HepG2 (cell line): Measurements from ENCODE around the gene PANK2. TPM values are rescaled to one million over a fixed set of nuclear protein-coding genes. Genes with fewer than 3 reads are reported as not detected.

Experiments
- ARNT2 ChIP-seq: sonication (generic); formaldehyde crosslinking; IDR thresholded peaks from 2 replicates; pipeline ENCODE4 v1.8.0; 2022; ENCODE audit warnings: mild to moderate bottlenecking, low read depth, missing genetic modification reagents, moderate library complexity
- ATF7-NPFF ChIP-seq: sonication (generic); formaldehyde crosslinking; IDR thresholded peaks from 2 replicates; pipeline ENCODE4 v1.8.1; 2023; ENCODE audit warnings: mild to moderate bottlenecking, low read depth, missing genetic modification reagents, moderate library complexity
- CREB3 ChIP-seq: sonication (generic); formaldehyde crosslinking; IDR thresholded peaks from 2 replicates; pipeline ENCODE4 v1.5.0; 2020; ENCODE audit warnings: missing genetic modification reagents
- EP300 ChIP-seq, 3 experiments: sonication (generic) in 1 of 3; formaldehyde crosslinking in 1 of 3; IDR thresholded peaks; 2 replicates each; pipeline versions ENCODE4 v1.5.1 to v1.6.1; 2011 to 2020; ENCODE audit warnings: low read depth in 2 of 3, low read length in 2 of 3, borderline replicate concordance in 1 of 3, improper control_type of control experiment in 1 of 3, mild to moderate bottlenecking in 1 of 3, missing genetic modification reagents in 1 of 3, moderate library complexity in 1 of 3
- FIP1L1 ChIP-seq: fragments of 200-400 bp; formaldehyde crosslinking; IDR thresholded peaks from 2 replicates; pipeline ENCODE4 v1.6.1; 2018; ENCODE audit warnings: low read depth, mild to moderate bottlenecking, low read length, moderate library complexity, borderline replicate concordance; ENCODE audit not compliant: insufficient read depth
- GRHL1 ChIP-seq: sonication (generic); formaldehyde crosslinking; conservative IDR thresholded peaks from 2 replicates; pipeline ENCODE4 v1.8.0; 2022; ENCODE audit warnings: missing genetic modification reagents
- JUND ChIP-seq: sonication (generic); formaldehyde crosslinking; IDR thresholded peaks from 2 replicates; pipeline ENCODE4 v1.8.0; 2022; ENCODE audit warnings: mild to moderate bottlenecking, missing genetic modification reagents
- KLF13 ChIP-seq: sonication (generic); formaldehyde crosslinking; IDR thresholded peaks from 2 replicates; pipeline ENCODE4 v1.4.0; 2020; ENCODE audit warnings: mild to moderate bottlenecking, missing genetic modification reagents
- NFYB ChIP-seq: sonication (generic); formaldehyde crosslinking; IDR thresholded peaks from 2 replicates; pipeline ENCODE4 v1.4.0; 2020; ENCODE audit warnings: missing genetic modification reagents
- RARA ChIP-seq: IDR thresholded peaks from 2 replicates; pipeline ENCODE4 v1.6.1; 2016; ENCODE audit warnings: missing genetic modification reagents, missing compliant biosample characterization
- SNAPC2 ChIP-seq: sonication (generic); formaldehyde crosslinking; IDR thresholded peaks from 2 replicates; pipeline ENCODE4 v1.8.1; 2022; ENCODE audit warnings: mild to moderate bottlenecking, missing genetic modification reagents
- TEAD3 ChIP-seq: optimal IDR thresholded peaks from 2 replicates; pipeline ENCODE3; 2016; ENCODE audit warnings: borderline replicate concordance
- TGIF2 ChIP-seq: IDR thresholded peaks from 2 replicates; pipeline ENCODE4 v1.6.1; 2016; ENCODE audit warnings: control low read depth, missing compliant biosample characterization
- ZMYM2 ChIP-seq: sonication (generic); formaldehyde crosslinking; IDR thresholded peaks from 2 replicates; pipeline ENCODE4 v1.8.0; 2022; ENCODE audit warnings: mild to moderate bottlenecking, missing genetic modification reagents
- ZNF160 ChIP-seq: sonication (generic); formaldehyde crosslinking; IDR thresholded peaks from 2 replicates; pipeline ENCODE4 v1.8.0; 2022; ENCODE audit warnings: mild to moderate bottlenecking, inconsistent platforms, missing genetic modification reagents
- ZNF570 ChIP-seq: sonication (generic); formaldehyde crosslinking; IDR thresholded peaks from 2 replicates; pipeline ENCODE4 v1.4.0; 2020; ENCODE audit warnings: mild to moderate bottlenecking, missing genetic modification reagents, borderline replicate concordance
- ZNF777 ChIP-seq: sonication (generic); formaldehyde crosslinking; IDR thresholded peaks from 2 replicates; pipeline ENCODE4 v1.4.0; 2020; ENCODE audit warnings: missing genetic modification reagents
- ZSCAN31 ChIP-seq: sonication (generic); formaldehyde crosslinking; IDR thresholded peaks from 2 replicates; pipeline ENCODE4 v1.5.0; 2020; ENCODE audit warnings: low read depth, mild to moderate bottlenecking, missing genetic modification reagents
- polyA plus RNA-seq, 8 experiments: library from polyadenylated mRNA; depleted of rRNA in 3 of 8; stranded (reverse) in 7 of 8; unstranded in 1 of 8; fragments of >200 nt; fragmentation: Illumina TruSeq in 4 of 8; extraction: Trizol in 4 of 8; gene quantifications; 2 replicates each; pipeline versions ENCODE4 v1.2.1 to v1.2.3, GENCODE V29; 2011 to 2016; ENCODE audit warnings: low read depth in 4 of 8, missing spikeins in 1 of 8, mixed read lengths in 1 of 8; ENCODE audit not compliant: insufficient read depth in 1 of 8
- total RNA-seq, 5 experiments: library from RNA; depleted of rRNA; stranded (reverse); fragments of >200 nt; fragmentation: Illumina TruSeq; extraction: Trizol; gene quantifications; 2 replicates each; pipeline ENCODE4 v1.2.3, GENCODE V29; 2016; ENCODE audit warnings: low read depth in 1 of 5
- TF ChIP-seq, protein P1 (sequence below): IDR thresholded peaks from 2 replicates; pipeline ENCODE4 v1.4.0; 2020; ENCODE audit warnings: mild to moderate bottlenecking, missing genetic modification reagents
- TF ChIP-seq, protein P2 (sequence below): sonication (generic); formaldehyde crosslinking; IDR thresholded peaks from 2 replicates; pipeline ENCODE4 v1.4.0; 2020; ENCODE audit warnings: missing genetic modification reagents, borderline replicate concordance

PANK2 gene
- total and polyA plus RNA-seq, 2 of the 13 experiments (the other 11 are each of a cell fraction or from before 2014, with no cell fraction given) = 39.2 to 123 TPM

DNA sequence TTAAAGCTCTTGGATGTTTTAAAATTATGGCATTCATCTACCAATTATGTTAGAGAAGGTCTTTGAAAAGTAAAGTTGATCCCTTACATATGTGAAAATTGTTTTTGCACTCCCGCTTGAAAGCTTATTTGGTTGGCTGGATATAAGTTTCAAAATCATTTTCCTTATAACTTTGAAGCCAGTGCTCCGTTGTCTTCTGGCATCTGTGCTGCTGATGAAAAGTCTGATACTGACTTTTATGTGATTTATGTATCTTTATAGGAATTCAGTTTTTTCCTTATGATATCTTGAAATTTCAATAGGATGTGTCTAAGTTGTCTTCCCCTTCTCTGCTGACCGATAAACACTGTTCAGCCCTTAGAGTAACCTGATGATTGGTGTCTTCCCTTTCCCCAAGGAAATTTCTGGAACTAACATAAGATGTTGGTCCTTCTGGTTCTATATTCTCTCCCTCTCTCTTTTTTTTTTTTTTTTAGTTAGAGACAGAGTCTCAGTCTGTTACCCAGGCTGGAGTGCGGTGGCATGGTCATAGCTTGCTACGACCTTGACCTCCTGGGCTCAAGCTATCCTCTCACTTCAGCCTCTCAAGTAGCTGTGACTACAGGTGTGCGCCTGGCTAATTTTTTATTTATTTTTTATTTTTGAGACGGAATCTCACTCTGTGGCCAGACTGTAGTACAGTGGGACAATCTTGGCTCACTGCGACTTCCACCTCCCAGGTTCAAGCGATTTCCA, 12.7 kb downstream of the PANK2 start (continued):
- TF ChIP-seq, protein P1, sequence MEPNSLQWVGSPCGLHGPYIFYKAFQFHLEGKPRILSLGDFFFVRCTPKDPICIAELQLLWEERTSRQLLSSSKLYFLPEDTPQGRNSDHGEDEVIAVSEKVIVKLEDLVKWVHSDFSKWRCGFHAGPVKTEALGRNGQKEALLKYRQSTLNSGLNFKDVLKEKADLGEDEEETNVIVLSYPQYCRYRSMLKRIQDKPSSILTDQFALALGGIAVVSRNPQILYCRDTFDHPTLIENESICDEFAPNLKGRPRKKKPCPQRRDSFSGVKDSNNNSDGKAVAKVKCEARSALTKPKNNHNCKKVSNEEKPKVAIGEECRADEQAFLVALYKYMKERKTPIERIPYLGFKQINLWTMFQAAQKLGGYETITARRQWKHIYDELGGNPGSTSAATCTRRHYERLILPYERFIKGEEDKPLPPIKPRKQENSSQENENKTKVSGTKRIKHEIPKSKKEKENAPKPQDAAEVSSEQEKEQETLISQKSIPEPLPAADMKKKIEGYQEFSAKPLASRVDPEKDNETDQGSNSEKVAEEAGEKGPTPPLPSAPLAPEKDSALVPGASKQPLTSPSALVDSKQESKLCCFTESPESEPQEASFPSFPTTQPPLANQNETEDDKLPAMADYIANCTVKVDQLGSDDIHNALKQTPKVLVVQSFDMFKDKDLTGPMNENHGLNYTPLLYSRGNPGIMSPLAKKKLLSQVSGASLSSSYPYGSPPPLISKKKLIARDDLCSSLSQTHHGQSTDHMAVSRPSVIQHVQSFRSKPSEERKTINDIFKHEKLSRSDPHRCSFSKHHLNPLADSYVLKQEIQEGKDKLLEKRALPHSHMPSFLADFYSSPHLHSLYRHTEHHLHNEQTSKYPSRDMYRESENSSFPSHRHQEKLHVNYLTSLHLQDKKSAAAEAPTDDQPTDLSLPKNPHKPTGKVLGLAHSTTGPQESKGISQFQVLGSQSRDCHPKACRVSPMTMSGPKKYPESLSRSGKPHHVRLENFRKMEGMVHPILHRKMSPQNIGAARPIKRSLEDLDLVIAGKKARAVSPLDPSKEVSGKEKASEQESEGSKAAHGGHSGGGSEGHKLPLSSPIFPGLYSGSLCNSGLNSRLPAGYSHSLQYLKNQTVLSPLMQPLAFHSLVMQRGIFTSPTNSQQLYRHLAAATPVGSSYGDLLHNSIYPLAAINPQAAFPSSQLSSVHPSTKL (CRISPR knock-in tag) = 0 out of 2 replicates have a peak, but pooled peaks have one; percentile 9
- TF ChIP-seq ZMYM2 (no peak), NFYB (CRISPR knock-in tag) (no peak), ZNF777 (no peak), GRHL1 (no peak), EP300 (IDR thresholded peaks at IDR 0.05; ENCODE audit: low read depth in 2 of 2, low read length in 2 of 2) (no peak), EP300 (CRISPR knock-in tag; IDR thresholded peaks at IDR 0.05; ENCODE audit: borderline replicate concordance) (no peak), CREB3 (CRISPR knock-in tag) (no peak), ZNF570 (CRISPR knock-in tag) (no peak), ZSCAN31 (no peak), TGIF2 (0 out of 2 replicates have a peak, but pooled peaks have one; percentile 25), KLF13 (no peak), ATF7-NPFF (no peak), FIP1L1 (no peak), TEAD3 (CRISPR knock-in tag) (no peak), ARNT2 (CRISPR knock-in tag) (no peak), JUND (CRISPR knock-in tag) (no peak), SNAPC2 (CRISPR knock-in tag) (0 out of 2 replicates have a peak, but pooled peaks have one; percentile 25), RARA (CRISPR knock-in tag) (0 out of 2 replicates have a peak, but pooled peaks have one; percentile 18), ZNF160 (no peak)
- TF ChIP-seq, protein P2, sequence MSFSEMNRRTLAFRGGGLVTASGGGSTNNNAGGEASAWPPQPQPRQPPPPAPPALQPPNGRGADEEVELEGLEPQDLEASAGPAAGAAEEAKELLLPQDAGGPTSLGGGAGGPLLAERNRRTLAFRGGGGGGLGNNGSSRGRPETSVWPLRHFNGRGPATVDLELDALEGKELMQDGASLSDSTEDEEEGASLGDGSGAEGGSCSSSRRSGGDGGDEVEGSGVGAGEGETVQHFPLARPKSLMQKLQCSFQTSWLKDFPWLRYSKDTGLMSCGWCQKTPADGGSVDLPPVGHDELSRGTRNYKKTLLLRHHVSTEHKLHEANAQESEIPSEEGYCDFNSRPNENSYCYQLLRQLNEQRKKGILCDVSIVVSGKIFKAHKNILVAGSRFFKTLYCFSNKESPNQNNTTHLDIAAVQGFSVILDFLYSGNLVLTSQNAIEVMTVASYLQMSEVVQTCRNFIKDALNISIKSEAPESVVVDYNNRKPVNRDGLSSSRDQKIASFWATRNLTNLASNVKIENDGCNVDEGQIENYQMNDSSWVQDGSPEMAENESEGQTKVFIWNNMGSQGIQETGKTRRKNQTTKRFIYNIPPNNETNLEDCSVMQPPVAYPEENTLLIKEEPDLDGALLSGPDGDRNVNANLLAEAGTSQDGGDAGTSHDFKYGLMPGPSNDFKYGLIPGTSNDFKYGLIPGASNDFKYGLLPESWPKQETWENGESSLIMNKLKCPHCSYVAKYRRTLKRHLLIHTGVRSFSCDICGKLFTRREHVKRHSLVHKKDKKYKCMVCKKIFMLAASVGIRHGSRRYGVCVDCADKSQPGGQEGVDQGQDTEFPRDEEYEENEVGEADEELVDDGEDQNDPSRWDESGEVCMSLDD (CRISPR knock-in tag) = 0 out of 2 replicates have a peak, but pooled peaks have one; percentile 2
